DMS 273 treated with DMSO at 0.1 percent for 48 hours (cell line): ENCODE measurements around the gene ARHGEF37.
A peak's percentile ranks its signal among the peaks of the same experiment; 100 is the strongest.
"Not testable (repeated sequence)": the region's sequence is repeated elsewhere in the genome, so short reads cannot be mapped to it uniquely, and the experiment has no call there.

Source experiments
- DNase-seq: peaks from one replicate; lab custom pipeline; 2025; lab: John Stamatoyannopoulos, UW

Gene ARHGEF37, protein sequence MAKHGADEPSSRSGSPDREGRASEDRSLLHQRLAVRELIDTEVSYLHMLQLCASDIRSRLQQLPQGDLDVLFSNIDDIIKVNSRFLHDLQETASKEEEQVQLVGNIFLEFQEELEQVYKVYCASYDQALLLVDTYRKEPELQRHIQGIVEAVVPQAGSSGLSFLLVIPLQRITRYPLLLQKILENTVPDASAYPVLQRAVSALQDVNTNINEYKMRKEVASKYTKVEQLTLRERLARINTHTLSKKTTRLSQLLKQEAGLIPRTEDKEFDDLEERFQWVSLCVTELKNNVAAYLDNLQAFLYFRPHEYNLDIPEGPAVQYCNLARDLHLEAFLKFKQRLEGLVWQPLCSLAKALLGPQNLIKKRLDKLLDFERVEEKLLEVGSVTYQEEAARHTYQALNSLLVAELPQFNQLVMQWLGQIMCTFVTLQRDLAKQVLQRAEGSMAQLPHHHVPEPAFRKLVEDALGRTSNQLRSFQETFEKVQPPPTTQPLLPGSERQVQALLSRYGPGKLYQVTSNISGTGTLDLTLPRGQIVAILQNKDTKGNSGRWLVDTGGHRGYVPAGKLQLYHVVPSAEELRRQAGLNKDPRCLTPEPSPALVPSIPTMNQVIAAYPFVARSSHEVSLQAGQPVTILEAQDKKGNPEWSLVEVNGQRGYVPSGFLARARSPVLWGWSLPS

DNA sequence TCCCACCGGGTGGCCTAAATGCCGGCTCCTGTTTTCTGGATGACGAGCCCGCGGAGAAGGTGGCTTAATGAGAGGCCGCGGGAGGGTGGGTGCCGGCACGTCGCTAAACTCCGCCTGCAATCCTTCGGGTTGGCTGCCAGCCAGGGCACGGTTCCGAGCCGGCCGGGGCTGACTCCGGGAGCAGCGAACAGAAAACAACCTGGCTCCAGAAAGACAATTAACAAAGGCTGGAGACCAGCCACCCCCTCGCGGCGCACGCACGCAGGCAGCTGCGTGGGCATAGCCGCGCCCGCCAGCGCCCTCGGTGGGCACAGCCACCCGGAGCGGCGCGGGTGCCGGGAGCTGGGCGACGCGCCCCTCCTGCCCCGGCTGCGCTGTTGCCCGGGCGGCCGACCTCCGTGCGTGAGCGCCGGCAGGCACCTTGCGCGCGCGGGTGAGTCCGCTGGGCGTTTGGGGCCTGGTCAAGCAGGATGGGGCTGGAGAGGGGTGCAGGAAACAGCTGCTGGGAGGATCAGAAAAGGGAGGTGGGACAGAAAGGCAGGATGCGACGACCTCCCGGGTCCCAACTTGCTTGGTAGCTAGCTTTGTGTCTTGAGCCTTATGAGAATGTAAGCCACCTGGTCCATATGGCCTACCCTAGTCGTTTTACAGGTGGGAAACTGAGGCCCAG, at the start of gene ARHGEF37:
Gene ARHGEF37, plus strand, starts transcription at position 307 of the 670 bp plus-strand sequence. CDS start 16,272 bp downstream, outside the sequence.
- no peak for DNase-seq

- no peak for DNase-seq
Observed at GRCh38 chr5:149532413-149532812, 48.9 kb upstream of the ARHGEF37 start.

GRCh38 chr5:149535787-149536186, 45.5 kb upstream of the ARHGEF37 start:
- not testable (repeated sequence) for DNase-seq

DNA sequence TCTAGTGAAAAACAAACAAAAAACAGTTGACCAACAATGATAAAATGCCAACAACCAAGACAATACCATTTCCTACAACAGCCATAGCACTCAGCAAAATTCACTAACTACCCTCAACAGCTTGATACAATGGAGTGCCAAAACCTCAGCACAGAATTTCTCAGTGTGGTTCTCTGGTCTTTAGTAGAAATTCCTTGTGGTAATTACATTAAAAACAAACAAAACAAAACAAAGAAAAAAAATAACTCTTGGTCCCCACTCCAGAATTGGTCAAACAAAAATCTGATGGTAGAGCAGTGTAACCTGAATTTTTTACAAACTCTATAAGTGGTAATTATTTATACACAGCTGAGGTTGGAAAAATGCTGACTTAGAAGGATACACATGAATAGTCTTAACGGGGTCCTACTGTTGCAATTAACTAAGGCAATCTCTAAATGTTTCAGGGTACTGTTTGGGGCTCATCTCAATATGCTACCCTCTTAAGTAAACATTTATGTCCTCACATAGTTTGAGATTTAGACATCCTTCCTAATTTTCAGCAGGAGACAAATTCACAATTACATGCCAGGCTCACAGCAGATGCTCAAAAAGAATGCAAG, 43.8 kb upstream of the ARHGEF37 start:
- DNase-seq: no peak

DNA sequence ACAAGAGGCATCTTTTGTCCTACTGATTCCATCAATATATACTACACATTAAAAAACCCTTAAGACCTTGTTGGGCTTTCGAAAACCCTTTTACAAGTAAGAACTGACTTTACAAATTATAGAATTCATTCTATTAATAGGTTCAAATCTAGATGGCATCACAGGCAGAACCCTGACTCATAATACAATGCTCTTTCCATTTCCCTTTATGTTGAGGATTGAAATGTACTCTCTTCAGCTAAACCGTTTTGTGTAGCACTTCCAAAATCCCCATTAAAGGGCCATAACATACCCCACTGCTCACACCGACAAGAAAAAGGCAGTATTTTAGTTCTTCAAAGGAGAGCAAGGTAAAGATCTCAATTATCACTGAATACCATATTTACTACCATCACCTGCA, 41.2 kb upstream of the ARHGEF37 start:
- DNase-seq: no peak

- DNase-seq: no peak
Observed at GRCh38 chr5:149541893-149542292, 39.4 kb upstream of the ARHGEF37 start.

DNA sequence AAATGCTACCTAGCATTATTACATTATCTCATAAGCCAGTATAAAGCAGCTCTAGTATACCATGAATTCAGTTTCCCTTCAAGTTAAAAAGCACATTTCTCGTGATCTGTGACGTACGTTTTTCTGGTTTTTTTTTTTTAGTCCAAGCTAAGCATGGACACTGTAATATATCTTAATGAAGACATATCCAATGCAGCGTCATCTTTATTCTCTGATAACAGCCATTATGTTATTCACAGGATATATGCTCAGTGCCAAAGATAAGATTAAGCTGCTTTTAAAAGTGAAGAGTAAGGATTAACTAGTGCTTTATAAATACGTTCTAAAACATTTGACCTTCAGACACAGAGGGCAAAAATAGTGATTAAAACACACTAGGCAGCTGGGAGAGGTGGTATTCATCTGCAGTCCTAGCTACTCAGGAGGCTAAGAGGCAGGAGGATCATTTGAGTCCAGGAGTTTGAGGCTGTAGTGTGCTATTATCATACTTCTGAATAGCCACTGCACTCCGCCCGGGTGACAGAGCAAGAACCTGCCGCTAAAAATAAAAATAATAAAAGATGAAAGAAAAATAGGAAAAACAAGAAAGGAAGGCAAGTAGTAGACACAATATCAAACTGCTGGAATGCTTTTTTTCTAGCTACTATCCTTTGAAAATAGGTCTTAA, 37.8 kb upstream of the ARHGEF37 start:
- DNase-seq: no peak

DNA sequence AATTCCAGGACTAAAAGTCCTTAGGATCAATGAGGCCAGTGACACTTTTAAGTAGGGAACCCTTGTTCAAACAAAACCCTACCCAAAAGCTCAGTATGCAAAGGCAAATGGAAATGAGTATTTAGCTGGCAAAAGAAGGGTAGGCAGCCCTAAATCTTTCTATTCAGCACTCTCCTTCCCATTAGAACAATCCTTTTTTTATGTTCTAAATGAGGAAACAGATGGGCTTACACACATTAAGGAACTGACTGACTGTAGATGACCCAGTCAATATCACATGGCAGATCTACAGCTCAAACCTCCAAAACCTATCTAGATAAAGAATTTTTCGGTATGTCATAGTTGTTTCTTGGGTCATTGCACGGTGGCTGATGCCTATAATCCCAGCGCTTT, 37.3 kb upstream of the ARHGEF37 start:
- no peak for DNase-seq

DNA sequence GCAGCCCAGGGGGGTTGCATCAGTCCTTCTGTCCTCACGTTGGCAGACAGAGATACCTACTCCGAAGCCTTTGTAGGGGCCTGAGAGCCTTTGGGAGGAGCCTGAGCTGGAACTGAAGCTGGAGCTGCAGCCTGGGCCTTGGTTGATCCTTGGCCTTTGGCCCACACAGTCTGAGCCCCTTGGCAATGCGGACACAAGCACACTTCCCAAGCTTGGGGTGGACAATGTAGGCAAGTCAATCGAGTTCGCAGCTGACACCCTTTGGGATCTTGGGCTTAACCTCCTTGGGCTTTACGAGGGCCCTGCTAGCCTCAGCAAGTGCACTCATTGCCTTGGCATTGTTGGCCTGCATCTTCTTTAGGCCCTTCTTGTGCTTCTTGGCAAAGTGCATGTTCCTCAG, 36.0 kb upstream of the ARHGEF37 start:
- DNase-seq: no peak

DNA sequence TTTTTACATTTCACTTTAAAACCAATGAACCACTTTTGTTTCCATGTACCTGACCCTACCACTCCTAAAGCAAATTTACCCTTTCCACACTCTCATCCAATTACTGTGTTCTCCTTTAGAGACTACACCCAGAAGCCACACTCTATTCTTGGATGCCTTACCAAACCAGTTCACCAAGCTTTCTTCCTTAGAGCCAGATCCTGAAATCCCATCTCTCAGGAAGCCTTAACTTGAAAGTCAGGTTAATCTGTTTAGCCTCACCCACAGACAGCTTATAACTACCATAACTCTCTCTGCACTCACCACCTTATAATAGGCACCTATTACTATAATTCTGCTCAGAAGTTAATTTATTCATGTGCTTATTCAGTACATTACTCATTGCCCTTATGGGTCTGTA, 34.3 kb upstream of the ARHGEF37 start:
- DNase-seq: no peak

DNA sequence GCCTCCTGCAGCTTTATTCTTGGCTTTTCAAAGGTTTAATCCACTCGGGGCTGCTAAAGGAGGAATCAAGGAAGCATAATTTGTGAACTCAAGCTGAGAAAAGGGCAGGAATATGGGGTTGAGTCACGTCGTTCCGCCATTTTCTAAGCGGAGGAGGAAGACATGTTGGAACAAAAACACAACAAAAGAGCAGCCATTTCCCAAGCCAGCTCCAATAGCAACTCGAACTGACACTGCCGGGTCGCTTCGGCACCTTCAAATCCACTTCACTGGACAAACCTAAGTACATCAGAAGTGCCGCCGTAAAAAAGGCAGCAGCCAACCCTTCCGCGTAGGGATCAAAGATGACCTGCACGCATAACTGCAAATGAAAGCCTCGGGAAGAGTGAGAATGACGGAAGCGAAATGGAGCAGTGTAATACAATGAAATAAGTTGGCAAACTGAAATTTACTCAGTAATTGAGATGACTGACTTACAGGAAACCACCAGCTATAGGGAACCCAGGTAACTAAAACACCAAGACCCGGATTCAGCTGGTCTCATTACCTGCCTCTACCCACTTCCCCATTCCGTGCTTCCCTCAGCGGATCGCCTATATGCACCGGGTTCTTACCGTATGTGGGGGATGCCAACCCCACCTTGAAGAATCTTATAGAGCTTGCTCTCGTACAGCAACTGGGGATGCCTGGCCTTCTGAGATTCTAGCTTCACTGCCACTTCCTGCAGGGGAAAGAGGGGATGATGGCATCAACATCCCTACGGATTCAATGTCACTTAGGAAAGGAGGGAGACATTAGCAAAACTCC, 31.6 kb upstream of the ARHGEF37 start:
- no peak for DNase-seq

DNA sequence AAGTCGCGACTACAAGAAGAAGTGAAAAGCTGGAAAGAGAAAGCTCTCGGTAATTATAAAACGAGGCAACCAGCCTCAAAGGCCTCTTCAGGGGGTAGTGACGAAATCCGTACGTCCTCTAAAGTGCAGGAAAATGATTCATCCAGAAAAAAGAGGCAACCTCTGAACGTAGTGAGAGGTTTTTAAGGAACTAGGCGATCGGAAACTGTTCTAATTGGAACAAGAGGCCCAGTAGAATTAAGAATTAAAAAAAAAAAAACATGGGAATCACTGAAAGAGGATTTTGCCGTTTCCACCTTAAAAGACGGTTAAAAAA, 31.1 kb upstream of the ARHGEF37 start:
- no peak for DNase-seq

- no peak for DNase-seq
Observed at GRCh38 chr5:149550594-149551226, 30.6 kb upstream of the ARHGEF37 start.

DNA sequence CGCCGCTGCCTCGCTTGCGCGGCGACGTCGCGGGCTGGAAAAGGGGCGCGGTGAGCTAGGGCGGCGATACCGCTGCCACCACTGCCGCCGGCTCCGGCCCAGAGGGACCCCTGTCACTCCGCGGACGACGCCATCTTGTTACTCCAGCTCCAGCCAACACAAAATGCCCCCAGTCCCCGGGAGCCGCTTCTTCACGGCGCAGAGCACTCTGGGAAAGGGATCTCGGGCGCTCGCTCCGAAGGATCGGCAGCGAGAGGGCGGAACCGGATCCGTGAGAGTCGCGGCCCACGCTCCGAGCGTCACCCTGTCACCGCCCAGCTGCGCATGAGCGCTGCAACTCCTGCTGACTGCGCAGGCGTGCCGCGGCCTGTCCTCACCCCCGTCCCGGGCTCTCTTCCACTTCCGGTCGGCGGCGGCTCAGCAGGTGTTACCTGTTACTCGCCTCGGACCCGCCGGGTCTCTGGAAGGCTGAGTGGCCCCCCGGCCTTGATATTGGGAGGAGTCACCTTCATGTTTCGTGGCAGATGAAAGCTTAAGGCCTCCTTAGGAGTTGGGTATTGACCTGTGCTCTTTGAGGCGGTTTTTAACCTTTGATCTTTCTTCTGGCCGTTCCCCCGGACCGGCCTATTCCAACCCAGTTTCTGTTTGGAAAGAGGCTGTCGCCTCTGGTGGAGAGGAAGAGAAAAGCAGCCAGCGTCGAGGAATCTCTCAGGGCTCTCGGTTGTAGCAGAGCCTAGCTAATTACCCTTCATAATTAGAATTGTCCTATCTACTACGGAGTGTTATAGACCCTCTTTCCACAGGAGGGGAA, 29.9 kb upstream of the ARHGEF37 start, which contains the start of gene CSNK1A1:
Gene CSNK1A1, minus strand, starts transcription at position 213 of the 811 bp plus-strand sequence. CDS start 475 bp downstream, outside the sequence.
- peak; percentile 98 for DNase-seq

DNA sequence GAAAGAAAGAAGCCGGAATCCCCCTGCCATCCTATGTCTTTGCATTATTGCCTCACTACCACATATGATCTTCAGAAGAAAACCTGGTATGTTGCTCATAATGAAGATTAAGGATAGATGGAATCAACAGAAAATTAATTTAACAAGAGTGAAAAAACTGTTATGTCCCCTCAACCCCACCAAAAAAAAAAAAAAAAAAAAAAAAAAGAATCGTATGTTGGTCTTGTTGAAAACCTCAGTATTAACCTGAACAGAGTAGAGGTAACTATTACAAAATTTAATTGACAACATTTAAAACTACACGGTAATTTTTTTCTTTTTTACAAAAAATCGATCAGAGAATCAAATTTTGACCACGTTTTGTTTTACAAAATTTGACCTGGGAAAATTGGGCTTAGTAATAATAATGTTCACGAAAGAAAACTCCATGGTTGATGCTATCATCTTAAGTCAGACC, 29.2 kb upstream of the ARHGEF37 start:
- DNase-seq: no peak

DNA sequence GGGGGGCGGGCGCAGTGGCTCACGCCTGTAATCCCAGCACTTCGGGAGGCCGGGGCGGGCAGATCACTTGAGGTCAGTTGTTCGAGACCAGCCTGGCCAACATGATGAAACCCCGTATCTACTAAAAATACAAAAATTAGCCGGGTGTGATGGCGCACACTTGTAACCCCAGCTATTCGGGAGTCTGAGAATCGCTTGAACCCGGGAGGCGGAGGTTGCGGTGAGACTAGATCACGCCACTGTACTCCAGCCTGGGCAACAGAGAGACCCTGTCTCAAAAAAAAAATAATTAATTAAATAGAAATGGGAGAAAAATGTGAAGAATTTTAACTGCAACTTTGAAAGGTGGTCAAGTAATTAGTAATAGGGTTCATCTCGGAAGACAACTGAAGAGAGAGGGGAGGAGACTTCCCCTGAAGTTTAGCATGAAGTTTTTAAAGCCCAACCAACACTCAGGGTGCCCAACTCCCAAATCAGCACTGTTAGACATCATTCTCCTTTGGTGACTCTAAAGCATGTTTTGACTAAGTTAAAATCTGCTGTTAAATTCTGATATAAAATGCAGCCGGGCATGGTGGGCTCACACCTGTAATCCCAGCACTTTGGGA, 28.6 kb upstream of the ARHGEF37 start:
- no peak for DNase-seq

GRCh38 chr5:149559706-149560105, 21.6 kb upstream of the ARHGEF37 start:
- DNase-seq: no peak

DNA sequence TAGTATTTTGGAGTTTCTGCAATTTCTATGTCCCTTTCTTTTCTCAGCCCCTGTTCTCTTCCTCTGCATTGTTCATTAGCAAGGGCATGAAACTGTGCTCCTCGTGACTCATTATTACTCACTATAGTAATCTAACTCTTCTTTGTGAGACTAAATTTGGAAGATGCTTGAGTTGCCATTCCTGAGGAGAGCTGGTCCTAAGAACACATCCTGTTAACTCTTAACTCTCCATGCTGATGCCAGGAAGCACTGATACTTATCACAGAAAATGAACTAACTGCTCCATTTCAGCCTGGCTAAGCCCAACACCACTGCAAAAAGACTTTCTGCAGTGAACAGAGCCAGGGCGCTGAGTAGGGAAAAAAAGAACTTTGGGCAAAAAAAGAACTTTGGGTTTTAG, 19.4 kb upstream of the ARHGEF37 start:
- no peak for DNase-seq

DNA sequence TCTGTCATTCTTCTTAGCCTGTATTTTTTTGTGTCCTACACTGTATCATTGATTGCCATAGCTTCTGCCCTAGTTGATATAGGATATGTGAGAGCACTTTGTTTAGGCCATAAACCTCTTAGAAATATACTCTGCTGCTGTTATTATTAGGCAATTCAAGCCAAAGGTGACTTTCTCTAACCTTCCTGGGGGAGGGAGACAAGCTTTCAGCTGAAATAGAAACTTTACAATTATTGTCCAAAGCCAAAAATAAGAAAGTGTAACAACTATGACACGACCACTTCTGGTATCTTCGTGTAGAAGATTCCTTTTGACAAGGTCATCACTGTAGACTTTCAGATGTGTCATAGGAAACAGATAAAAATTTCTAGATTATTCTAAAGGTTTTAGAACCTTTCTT, 17.8 kb upstream of the ARHGEF37 start:
- DNase-seq: no peak
